WTC11 (cell line): ENCODE data around the gene NEK3.
"Not testable (repeated sequence)": the region's sequence is repeated elsewhere in the genome, so short reads cannot be mapped to it uniquely, and the experiment has no call there.

Source experiments
- CREB1 ChIP-seq: sonication (generic); formaldehyde crosslinking; IDR thresholded peaks from 2 replicates; pipeline ENCODE4 v1.8.0; 2023; ENCODE audit warnings: mild to moderate bottlenecking, missing genetic modification reagents
- ETV6 ChIP-seq: sonication (generic); formaldehyde crosslinking; IDR thresholded peaks from 2 replicates; pipeline ENCODE4 v1.8.1; 2022; ENCODE audit warnings: mild to moderate bottlenecking, missing genetic modification reagents
- FOXJ3 ChIP-seq: sonication (generic); formaldehyde crosslinking; IDR thresholded peaks from 2 replicates; pipeline ENCODE4 v1.9.0; 2021; ENCODE audit warnings: missing genetic modification reagents, mild to moderate bottlenecking, borderline replicate concordance
- FOXP1 ChIP-seq: sonication (generic); formaldehyde crosslinking; IDR thresholded peaks from 2 replicates; pipeline ENCODE4 v1.8.0; 2022; ENCODE audit warnings: missing genetic modification reagents, mild to moderate bottlenecking, moderate library complexity, borderline replicate concordance
- KAT7 ChIP-seq: sonication (generic); formaldehyde crosslinking; IDR thresholded peaks from 2 replicates; pipeline ENCODE4 v1.8.1; 2023; ENCODE audit warnings: missing genetic modification reagents, mild to moderate bottlenecking, borderline replicate concordance
- NR1H2 ChIP-seq: sonication (generic); formaldehyde crosslinking; IDR thresholded peaks from 2 replicates; pipeline ENCODE4 v1.9.0; 2021; ENCODE audit warnings: mild to moderate bottlenecking, moderate library complexity, missing genetic modification reagents
- TCF7 ChIP-seq: sonication (generic); formaldehyde crosslinking; IDR thresholded peaks from 2 replicates; pipeline ENCODE4 v1.8.0; 2022; ENCODE audit warnings: mild to moderate bottlenecking, low read depth, missing genetic modification reagents, moderate library complexity
- TF ChIP-seq, protein P1 (sequence below): fragments of 200-600 bp; IDR thresholded peaks from 2 replicates; pipeline ENCODE4 v1.8.0; 2022; ENCODE audit warnings: antibody characterized with exemption
- TF ChIP-seq, protein P2 (sequence below): fragments of 250-450 bp; sonication (Bioruptor Pico); IDR thresholded peaks from 2 replicates; pipeline ENCODE4 v2.1.2; 2022; ENCODE audit warnings: mild to moderate bottlenecking, moderate library complexity
- TF ChIP-seq, protein P3 (sequence below): sonication (generic); formaldehyde crosslinking; IDR thresholded peaks from 2 replicates; pipeline ENCODE4 v1.8.0; 2022; ENCODE audit warnings: mild to moderate bottlenecking, missing genetic modification reagents
- TF ChIP-seq, protein P4 (sequence below): sonication (generic); formaldehyde crosslinking; IDR thresholded peaks from 2 replicates; pipeline ENCODE4 v1.8.1; 2023; ENCODE audit warnings: mild to moderate bottlenecking, missing genetic modification reagents, moderate library complexity
- TF ChIP-seq, protein P5 (sequence below): sonication (generic); formaldehyde crosslinking; IDR thresholded peaks from 2 replicates; pipeline ENCODE4 v1.8.1; 2022; ENCODE audit warnings: low read depth, missing genetic modification reagents, borderline replicate concordance
- TF ChIP-seq, protein P6 (sequence below): sonication (generic); formaldehyde crosslinking; conservative IDR thresholded peaks from 2 replicates; pipeline ENCODE4 v1.8.1; 2022; ENCODE audit warnings: mild to moderate bottlenecking, missing genetic modification reagents

DNA sequence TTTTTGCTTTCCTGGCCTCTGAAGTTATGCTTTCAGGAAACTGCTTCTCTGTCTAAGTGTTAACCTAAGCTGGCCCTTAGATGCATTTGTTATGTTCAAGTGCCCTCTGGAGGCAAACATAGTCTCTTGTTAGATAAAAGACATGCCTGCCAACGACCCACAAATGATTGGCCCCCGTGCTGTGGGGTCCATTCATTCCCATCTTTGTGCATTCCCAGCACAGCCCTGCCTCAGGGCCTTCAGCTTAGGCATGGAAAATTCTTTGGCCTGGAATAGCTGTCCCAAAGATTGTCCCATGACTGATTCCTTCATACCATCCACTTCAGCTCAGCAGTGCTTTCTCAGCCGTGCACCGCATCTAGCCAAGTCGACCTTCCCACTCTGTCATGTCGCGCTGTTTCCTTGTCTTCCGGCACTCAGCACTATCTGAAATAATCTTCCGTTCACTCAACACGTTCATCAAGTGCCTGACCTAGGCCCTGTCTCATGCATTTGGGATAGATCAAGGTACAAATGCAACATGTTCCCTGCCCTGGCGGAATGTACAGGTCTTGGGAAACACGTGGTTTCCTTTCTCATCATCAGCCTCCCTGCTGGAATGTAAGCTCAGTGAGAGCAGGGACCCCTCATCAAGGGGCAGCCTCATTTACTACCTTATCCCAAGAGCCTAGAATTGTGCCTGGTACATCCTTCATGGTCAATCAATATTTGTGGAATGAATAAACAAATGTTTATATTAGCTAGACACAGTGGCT is 42.2 kb upstream of the NEK3 start:
- TF ChIP-seq FOXJ3 (CRISPR knock-in tag); KAT7; TCF7 (CRISPR knock-in tag); CREB1; NR1H2 (CRISPR knock-in tag); FOXP1 (CRISPR knock-in tag); ETV6: not testable (repeated sequence)
- TF ChIP-seq, protein P1, sequence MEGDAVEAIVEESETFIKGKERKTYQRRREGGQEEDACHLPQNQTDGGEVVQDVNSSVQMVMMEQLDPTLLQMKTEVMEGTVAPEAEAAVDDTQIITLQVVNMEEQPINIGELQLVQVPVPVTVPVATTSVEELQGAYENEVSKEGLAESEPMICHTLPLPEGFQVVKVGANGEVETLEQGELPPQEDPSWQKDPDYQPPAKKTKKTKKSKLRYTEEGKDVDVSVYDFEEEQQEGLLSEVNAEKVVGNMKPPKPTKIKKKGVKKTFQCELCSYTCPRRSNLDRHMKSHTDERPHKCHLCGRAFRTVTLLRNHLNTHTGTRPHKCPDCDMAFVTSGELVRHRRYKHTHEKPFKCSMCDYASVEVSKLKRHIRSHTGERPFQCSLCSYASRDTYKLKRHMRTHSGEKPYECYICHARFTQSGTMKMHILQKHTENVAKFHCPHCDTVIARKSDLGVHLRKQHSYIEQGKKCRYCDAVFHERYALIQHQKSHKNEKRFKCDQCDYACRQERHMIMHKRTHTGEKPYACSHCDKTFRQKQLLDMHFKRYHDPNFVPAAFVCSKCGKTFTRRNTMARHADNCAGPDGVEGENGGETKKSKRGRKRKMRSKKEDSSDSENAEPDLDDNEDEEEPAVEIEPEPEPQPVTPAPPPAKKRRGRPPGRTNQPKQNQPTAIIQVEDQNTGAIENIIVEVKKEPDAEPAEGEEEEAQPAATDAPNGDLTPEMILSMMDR = not testable (repeated sequence)
- TF ChIP-seq, protein P2, sequence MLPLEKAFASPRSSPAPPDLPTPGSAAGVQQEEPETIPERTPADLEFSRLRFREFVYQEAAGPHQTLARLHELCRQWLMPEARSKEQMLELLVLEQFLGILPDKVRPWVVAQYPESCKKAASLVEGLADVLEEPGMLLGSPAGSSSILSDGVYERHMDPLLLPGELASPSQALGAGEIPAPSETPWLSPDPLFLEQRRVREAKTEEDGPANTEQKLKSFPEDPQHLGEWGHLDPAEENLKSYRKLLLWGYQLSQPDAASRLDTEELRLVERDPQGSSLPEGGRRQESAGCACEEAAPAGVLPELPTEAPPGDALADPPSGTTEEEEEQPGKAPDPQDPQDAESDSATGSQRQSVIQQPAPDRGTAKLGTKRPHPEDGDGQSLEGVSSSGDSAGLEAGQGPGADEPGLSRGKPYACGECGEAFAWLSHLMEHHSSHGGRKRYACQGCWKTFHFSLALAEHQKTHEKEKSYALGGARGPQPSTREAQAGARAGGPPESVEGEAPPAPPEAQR (CRISPR knock-in tag) = not testable (repeated sequence)
- TF ChIP-seq, protein P3, sequence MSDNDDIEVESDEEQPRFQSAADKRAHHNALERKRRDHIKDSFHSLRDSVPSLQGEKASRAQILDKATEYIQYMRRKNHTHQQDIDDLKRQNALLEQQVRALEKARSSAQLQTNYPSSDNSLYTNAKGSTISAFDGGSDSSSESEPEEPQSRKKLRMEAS (CRISPR knock-in tag) = not testable (repeated sequence)
- TF ChIP-seq, protein P4, sequence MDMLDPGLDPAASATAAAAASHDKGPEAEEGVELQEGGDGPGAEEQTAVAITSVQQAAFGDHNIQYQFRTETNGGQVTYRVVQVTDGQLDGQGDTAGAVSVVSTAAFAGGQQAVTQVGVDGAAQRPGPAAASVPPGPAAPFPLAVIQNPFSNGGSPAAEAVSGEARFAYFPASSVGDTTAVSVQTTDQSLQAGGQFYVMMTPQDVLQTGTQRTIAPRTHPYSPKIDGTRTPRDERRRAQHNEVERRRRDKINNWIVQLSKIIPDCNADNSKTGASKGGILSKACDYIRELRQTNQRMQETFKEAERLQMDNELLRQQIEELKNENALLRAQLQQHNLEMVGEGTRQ (CRISPR knock-in tag) = not testable (repeated sequence)
- TF ChIP-seq, protein P5, sequence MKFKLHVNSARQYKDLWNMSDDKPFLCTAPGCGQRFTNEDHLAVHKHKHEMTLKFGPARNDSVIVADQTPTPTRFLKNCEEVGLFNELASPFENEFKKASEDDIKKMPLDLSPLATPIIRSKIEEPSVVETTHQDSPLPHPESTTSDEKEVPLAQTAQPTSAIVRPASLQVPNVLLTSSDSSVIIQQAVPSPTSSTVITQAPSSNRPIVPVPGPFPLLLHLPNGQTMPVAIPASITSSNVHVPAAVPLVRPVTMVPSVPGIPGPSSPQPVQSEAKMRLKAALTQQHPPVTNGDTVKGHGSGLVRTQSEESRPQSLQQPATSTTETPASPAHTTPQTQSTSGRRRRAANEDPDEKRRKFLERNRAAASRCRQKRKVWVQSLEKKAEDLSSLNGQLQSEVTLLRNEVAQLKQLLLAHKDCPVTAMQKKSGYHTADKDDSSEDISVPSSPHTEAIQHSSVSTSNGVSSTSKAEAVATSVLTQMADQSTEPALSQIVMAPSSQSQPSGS (CRISPR knock-in tag) = not testable (repeated sequence)
- TF ChIP-seq, protein P6, sequence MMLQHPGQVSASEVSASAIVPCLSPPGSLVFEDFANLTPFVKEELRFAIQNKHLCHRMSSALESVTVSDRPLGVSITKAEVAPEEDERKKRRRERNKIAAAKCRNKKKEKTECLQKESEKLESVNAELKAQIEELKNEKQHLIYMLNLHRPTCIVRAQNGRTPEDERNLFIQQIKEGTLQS (CRISPR knock-in tag) = not testable (repeated sequence)
